Measurements from ENCODE around the gene MCM8. TPM values are rescaled to one million over a fixed set of nuclear protein-coding genes. Genes with fewer than 3 reads are reported as not detected.

MCM8 gene
- total and polyA plus RNA-seq, 9 of the 15 experiments (the other 6 are each of a cell fraction or from before 2014, with no cell fraction given): 4.5 to 43.8 (median 25.4) TPM

DNA sequence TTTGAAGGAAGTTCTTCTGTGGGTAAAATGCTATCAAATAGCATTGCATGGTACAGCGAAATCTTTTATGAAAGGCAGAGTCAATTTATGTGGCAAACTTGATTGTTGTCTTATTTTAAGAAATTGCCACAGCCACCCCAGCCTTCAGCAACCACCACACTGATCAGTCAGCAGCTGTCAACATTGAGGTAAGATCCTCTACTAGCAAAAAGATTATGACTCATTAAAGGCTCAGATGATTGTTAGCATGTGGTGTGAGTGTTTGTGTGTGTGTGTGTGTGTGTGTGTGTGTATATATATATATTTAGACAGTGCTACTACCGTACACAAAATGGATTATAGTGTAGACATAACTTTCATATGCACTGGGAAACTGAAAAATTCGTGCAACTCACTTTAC is 75.6 kb downstream of the MCM8 start:
- in situ Hi-C loops (cut with MboI): no loop called here
- Histone ChIP-seq H3K4me2 (ENCODE audit: insufficient read depth, low read length) (no peak overlapping the region), H3K4me3 (no peak overlapping the region), H3K27ac (ENCODE audit: extremely low read depth, low read depth, low read length) (no peak overlapping the region), H2AFZ (ENCODE audit: low read depth, low read length) (no peak overlapping the region), H3K36me3 (ENCODE audit: control insufficient read depth, insufficient read depth, low read length) (peaks cover 65% of the 10 kb centered on the region), H3K27me3 (ENCODE audit: control insufficient read depth in 2 of 2, insufficient read depth in 2 of 2, low read length in 2 of 2) (no peaks in the 10 kb centered on the region), H3K79me2 (ENCODE audit: control insufficient read depth, insufficient read depth, low read length) (peaks cover 46% of the 10 kb centered on the region), H3K9me3 (replicated peaks; ENCODE audit: control insufficient read depth, insufficient read depth, low read depth, low read length) (peaks cover 3% of the 10 kb centered on the region; the same call in 1 of the 2 replicates), H3K9ac (ENCODE audit: insufficient read depth in 1 of 2, low read depth in 2 of 2, low read length in 2 of 2) (no peak overlapping the region), H3K4me1 (replicated peaks in 1 of 2; ENCODE audit: control insufficient read depth in 2 of 2, insufficient read depth in 2 of 2, low read length in 2 of 2) (peaks cover 0 to 4% of the 10 kb centered on the region in 2 experiments; a peak in 2 of 5 replicates), H3K9me1 (ENCODE audit: control insufficient read depth, insufficient read depth, low read length) (no peaks in the 10 kb centered on the region), H4K20me1 (replicated peaks; ENCODE audit: control insufficient read depth, insufficient read depth, low read length) (no peaks in the 10 kb centered on the region)
- POLR2A ChIA-PET: no interaction called here
- BruUV-seq (replicated peaks): no TSS peak
- ATAC-seq (peak; percentile 47; the same call in 2 of the 3 replicates), FAIRE-seq (no peak), DNase-seq (ENCODE audit: extremely low read depth in 1 of 4, low spot score in 3 of 4) (no peak)
- intact Hi-C loops (cut with micrococcal nuclease): no loop called here
- CTCF ChIA-PET (ENCODE audit: low intra/inter-chr PET ratio): interaction anchor here (0.6 kb wide), 1 partner anchor 372 kb away, joined by 3 read pairs; no protein-coding TSS in a partner anchor
- 83% methylated on average over 3 of the region's 3 CpGs for WGBS (ENCODE audit: insufficient coverage, low coverage, missing lambda C conversion rate)
- TF ChIP-seq, protein P1, sequence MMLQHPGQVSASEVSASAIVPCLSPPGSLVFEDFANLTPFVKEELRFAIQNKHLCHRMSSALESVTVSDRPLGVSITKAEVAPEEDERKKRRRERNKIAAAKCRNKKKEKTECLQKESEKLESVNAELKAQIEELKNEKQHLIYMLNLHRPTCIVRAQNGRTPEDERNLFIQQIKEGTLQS (IDR thresholded peaks at IDR 0.05): peak; percentile 49
- TF ChIP-seq, protein P1 (CRISPR knock-in tag; conservative IDR thresholded peaks at IDR 0.05): no peak
- TF ChIP-seq MEIS2 (IDR thresholded peaks at IDR 0.05; ENCODE audit: partially characterized antibody) (peak; percentile 21), ZBED1 (IDR thresholded peaks at IDR 0.05) (no peak), ARID1B (IDR thresholded peaks at IDR 0.05) (peak; percentile 25; the same call in 1 of the 2 replicates), POLR2AphosphoS2 (IDR thresholded peaks at IDR 0.05; ENCODE audit: low read length) (no peak), ZFX (CRISPR knock-in tag; IDR thresholded peaks at IDR 0.05) (no peak), THRAP3 (IDR thresholded peaks at IDR 0.05; ENCODE audit: borderline replicate concordance) (no peak), FOSL1 (tag; conservative IDR thresholded peaks at IDR 0.05) (0 out of 2 replicates have a peak, but pooled peaks have one; percentile 32), GTF2F1 (IDR thresholded peaks at IDR 0.05; ENCODE audit: low read depth, low read length) (no peak), MEF2A (IDR thresholded peaks at IDR 0.05; ENCODE audit: control insufficient read depth, low read depth, low read length) (no peak)
- TF ChIP-seq, protein P2, sequence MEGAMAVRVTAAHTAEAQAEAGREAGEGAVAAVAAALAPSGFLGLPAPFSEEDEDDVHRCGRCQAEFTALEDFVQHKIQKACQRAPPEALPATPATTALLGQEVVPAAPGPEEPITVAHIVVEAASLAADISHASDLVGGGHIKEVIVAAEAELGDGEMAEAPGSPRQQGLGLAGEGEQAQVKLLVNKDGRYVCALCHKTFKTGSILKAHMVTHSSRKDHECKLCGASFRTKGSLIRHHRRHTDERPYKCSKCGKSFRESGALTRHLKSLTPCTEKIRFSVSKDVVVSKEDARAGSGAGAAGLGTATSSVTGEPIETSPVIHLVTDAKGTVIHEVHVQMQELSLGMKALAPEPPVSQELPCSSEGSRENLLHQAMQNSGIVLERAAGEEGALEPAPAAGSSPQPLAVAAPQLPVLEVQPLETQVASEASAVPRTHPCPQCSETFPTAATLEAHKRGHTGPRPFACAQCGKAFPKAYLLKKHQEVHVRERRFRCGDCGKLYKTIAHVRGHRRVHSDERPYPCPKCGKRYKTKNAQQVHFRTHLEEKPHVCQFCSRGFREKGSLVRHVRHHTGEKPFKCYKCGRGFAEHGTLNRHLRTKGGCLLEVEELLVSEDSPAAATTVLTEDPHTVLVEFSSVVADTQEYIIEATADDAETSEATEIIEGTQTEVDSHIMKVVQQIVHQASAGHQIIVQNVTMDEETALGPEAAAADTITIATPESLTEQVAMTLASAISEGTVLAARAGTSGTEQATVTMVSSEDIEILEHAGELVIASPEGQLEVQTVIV (CRISPR knock-in tag; IDR thresholded peaks at IDR 0.05; ENCODE audit: borderline replicate concordance): no peak
- TF ChIP-seq, protein P3, sequence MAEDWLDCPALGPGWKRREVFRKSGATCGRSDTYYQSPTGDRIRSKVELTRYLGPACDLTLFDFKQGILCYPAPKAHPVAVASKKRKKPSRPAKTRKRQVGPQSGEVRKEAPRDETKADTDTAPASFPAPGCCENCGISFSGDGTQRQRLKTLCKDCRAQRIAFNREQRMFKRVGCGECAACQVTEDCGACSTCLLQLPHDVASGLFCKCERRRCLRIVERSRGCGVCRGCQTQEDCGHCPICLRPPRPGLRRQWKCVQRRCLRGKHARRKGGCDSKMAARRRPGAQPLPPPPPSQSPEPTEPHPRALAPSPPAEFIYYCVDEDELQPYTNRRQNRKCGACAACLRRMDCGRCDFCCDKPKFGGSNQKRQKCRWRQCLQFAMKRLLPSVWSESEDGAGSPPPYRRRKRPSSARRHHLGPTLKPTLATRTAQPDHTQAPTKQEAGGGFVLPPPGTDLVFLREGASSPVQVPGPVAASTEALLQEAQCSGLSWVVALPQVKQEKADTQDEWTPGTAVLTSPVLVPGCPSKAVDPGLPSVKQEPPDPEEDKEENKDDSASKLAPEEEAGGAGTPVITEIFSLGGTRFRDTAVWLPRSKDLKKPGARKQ (CRISPR knock-in tag; IDR thresholded peaks at IDR 0.05): no peak
